GM23338 (cell line): Measurements from ENCODE around the gene NFRKB. TPM values are rescaled to one million over a fixed set of nuclear protein-coding genes. Genes with fewer than 3 reads are reported as not detected.
A peak's percentile ranks its signal among the peaks of the same experiment; 100 is the strongest.

Experiments
- ATAC-seq: fragments of 200-7000 bp; cut with Tn5 transposase; 3 replicates; pipeline ENCODE4 v1.9.1; 2020
- DNase-seq: peaks from one replicate; pipeline ENCODE4 v3.0.0-alpha.2; 2015; ENCODE audit warnings: low spot score
- H2AFZ ChIP-seq: fragments of 200-600 bp; sonication (generic); 2 replicates; pipeline ENCODE4 v1.8.0; 2016; ENCODE audit warnings: antibody characterized with exemption, mild to moderate bottlenecking, moderate library complexity
- H3F3A ChIP-seq: fragments of 200-600 bp; sonication (generic); replicated peaks from 2 replicates; pipeline ENCODE4 v1.8.0; 2017; ENCODE audit warnings: antibody characterized with exemption, mixed run types, low read depth
- H3K27ac ChIP-seq: fragments of 200-600 bp; sonication (generic); 2 replicates; pipeline ENCODE4 v1.6.1; 2016; ENCODE audit warnings: low read depth
- H3K27me3 ChIP-seq: fragments of 200-600 bp; sonication (generic); 2 replicates; pipeline ENCODE4 v1.8.0; 2016; ENCODE audit warnings: mild to moderate bottlenecking, mixed run types, moderate library complexity; ENCODE audit not compliant: insufficient read depth
- H3K36me3 ChIP-seq: fragments of 200-600 bp; sonication (generic); 2 replicates; pipeline ENCODE4 v1.8.0; 2016; ENCODE audit warnings: mild to moderate bottlenecking; ENCODE audit not compliant: insufficient read depth
- H3K4me1 ChIP-seq: fragments of 200-600 bp; sonication (generic); 2 replicates; pipeline ENCODE4 v1.8.0; 2016; ENCODE audit warnings: mild to moderate bottlenecking, moderate library complexity; ENCODE audit not compliant: insufficient read depth
- H3K4me2 ChIP-seq: fragments of 200-600 bp; sonication (generic); 2 replicates; pipeline ENCODE4 v1.7.1; 2017; ENCODE audit warnings: mixed run types
- H3K4me3 ChIP-seq: fragments of 200-600 bp; sonication (generic); 2 replicates; pipeline ENCODE4 v1.6.1; 2016; ENCODE audit warnings: mixed run types
- H3K79me2 ChIP-seq: fragments of 200-600 bp; sonication (generic); replicated peaks from 2 replicates; pipeline ENCODE4 v1.8.0; 2017; ENCODE audit warnings: mild to moderate bottlenecking; ENCODE audit not compliant: insufficient read depth
- H3K9me2 ChIP-seq: fragments of 200-600 bp; sonication (generic); 2 replicates; pipeline ENCODE4 v1.8.0; 2017; ENCODE audit not compliant: insufficient read depth
- H4K20me1 ChIP-seq: fragments of 200-600 bp; sonication (generic); replicated peaks from 2 replicates; pipeline ENCODE4 v1.8.0; 2017; ENCODE audit warnings: mild to moderate bottlenecking; ENCODE audit not compliant: insufficient read depth
- H3K27ac Mint-ChIP-seq: 2 replicates; pipeline ENCODE4 v1.8.0; 2020; ENCODE audit warnings: inconsistent platforms, mild to moderate bottlenecking, moderate library complexity, mixed read lengths
- H3K27me3 Mint-ChIP-seq: 3 replicates; pipeline ENCODE4 v1.8.0; 2022; ENCODE audit warnings: low read depth, mild to moderate bottlenecking, moderate library complexity, mixed read lengths, inconsistent platforms; ENCODE audit not compliant: insufficient read depth, poor library complexity
- H3K36me3 Mint-ChIP-seq: 3 replicates; pipeline ENCODE4 v1.8.0; 2021; ENCODE audit warnings: low read depth, mild to moderate bottlenecking, inconsistent platforms, moderate library complexity, mixed read lengths
- H3K4me1 Mint-ChIP-seq: 3 replicates; pipeline ENCODE4 v1.8.0; 2020; ENCODE audit warnings: mild to moderate bottlenecking, inconsistent platforms, mixed read lengths
- H3K4me3 Mint-ChIP-seq: 3 replicates; pipeline ENCODE4 v1.8.0; 2021; ENCODE audit warnings: moderate library complexity, mild to moderate bottlenecking, inconsistent platforms, mixed read lengths
- H3K9me3 Mint-ChIP-seq: 3 replicates; pipeline ENCODE4 v1.8.0; 2020; ENCODE audit warnings: moderate library complexity, mild to moderate bottlenecking, inconsistent platforms, mixed read lengths
- CREB1 ChIP-seq: fragments of 250-450 bp; sonication (Bioruptor Pico); IDR thresholded peaks from 2 replicates; pipeline ENCODE4 v1.5.0; 2020; ENCODE audit warnings: low read depth, mild to moderate bottlenecking, moderate library complexity
- EZH2 ChIP-seq: fragments of 200-600 bp; sonication (generic); IDR thresholded peaks from one replicate; pipeline ENCODE4 v1.8.0; 2017; ENCODE audit warnings: antibody characterized with exemption, mild to moderate bottlenecking, low read depth; ENCODE audit not compliant: unreplicated experiment
- EZH2phosphoT487 ChIP-seq: fragments of 200-600 bp; sonication (generic); IDR thresholded peaks from one replicate; pipeline ENCODE4 v1.8.1; 2018; ENCODE audit warnings: antibody characterized with exemption; ENCODE audit not compliant: unreplicated experiment
- JUNB ChIP-seq: IDR thresholded peaks from one replicate; pipeline ENCODE4 v1.6.1; 2016; ENCODE audit warnings: antibody characterized with exemption; ENCODE audit not compliant: unreplicated experiment
- STAT1 ChIP-seq: IDR thresholded peaks from one replicate; pipeline ENCODE4 v1.6.1; 2016; ENCODE audit warnings: antibody characterized with exemption; ENCODE audit not compliant: unreplicated experiment
- ZNF114 ChIP-seq: fragments of 250-450 bp; sonication (Bioruptor Pico); IDR thresholded peaks from 2 replicates; pipeline ENCODE4 v1.5.0; 2020; ENCODE audit warnings: mild to moderate bottlenecking, moderate library complexity
- ZNF331 ChIP-seq: fragments of 250-450 bp; sonication (Bioruptor Pico); IDR thresholded peaks from 2 replicates; pipeline ENCODE4 v1.5.0; 2020; ENCODE audit warnings: low read depth, mild to moderate bottlenecking, moderate library complexity
- ZNF462 ChIP-seq: fragments of 250-450 bp; sonication (Bioruptor Pico); IDR thresholded peaks from 2 replicates; pipeline ENCODE4 v1.5.0; 2020; ENCODE audit warnings: mild to moderate bottlenecking, moderate library complexity
- polyA plus RNA-seq: library from polyadenylated mRNA; unstranded; fragments of >200 nt; fragmentation: Nextera tagmentation; extraction: Ambion mirVana; gene quantifications from 2 replicates; pipeline ENCODE4 v1.2.1, GENCODE V29; 2016
- total RNA-seq: library from RNA; depleted of rRNA; stranded (reverse); fragments of >200 nt; shearing (Covaris generic); gene quantifications from 2 replicates; pipeline ENCODE4 v1.2.3, GENCODE V29; 2014

Gene NFRKB
- total and polyA plus RNA-seq, 2 experiments from 2014 or later: 22.4 to 44.9 TPM

DNA sequence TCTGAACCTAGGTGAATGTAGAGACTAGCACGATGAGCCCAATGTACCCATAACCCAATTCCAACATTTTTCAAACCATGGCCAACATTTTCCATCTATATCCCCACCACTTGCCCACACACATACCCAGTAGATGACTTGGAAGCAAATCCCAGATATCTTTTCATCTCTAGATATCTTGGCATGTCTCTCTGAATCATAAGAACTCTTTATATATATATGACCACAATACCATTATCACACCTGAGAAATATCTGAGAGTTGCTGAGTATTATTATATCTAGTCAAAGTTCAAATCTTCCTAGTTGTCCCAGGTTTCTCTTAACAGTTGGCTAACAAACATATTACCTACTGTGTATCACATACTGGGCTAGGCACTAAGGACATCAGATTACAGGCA is 37.9 kb upstream of the NFRKB start:
- ATAC-seq: no peak
- Mint-ChIP-seq H3K4me3 (no peak overlapping the region), H3K4me1 (peaks cover 37% of the 10 kb centered on the region), H3K27me3 (peaks cover 2% of the 10 kb centered on the region), H3K36me3 (peaks cover 39% of the 10 kb centered on the region), H3K9me3 (no peaks in the 10 kb centered on the region), H3K27ac (no peak overlapping the region)
- no peaks in the 10 kb centered on the region for H4K20me1 ChIP-seq
- H3K4me1 ChIP-seq: peaks cover 17% of the 10 kb centered on the region
- no peak overlapping the region for H3K4me3 ChIP-seq
- DNase-seq: no peak
- no peak overlapping the region for H3K27ac ChIP-seq
- peaks cover 10% of the 10 kb centered on the region; the same call in 1 of the 2 replicates for H3K36me3 ChIP-seq
- H3K27me3 ChIP-seq: no peaks in the 10 kb centered on the region
- no peaks in the 10 kb centered on the region for H3F3A ChIP-seq
- no peak for TF ChIP-seq ZNF331
- no peak for TF ChIP-seq CREB1 (CRISPR knock-in tag)
- no peak for TF ChIP-seq EZH2phosphoT487
- no peak for TF ChIP-seq EZH2
- TF ChIP-seq JUNB: no peak
- no peaks in the 10 kb centered on the region for H3K79me2 ChIP-seq
- peaks cover under 1% of the 10 kb centered on the region; the same call in 1 of the 2 replicates for H3K9me2 ChIP-seq
- H3K4me2 ChIP-seq: no peak overlapping the region
- H2AFZ ChIP-seq: no peak overlapping the region

- Histone ChIP-seq H3K27ac (0 out of 2 replicates have a peak overlapping the region, but pooled peaks have one; percentile 4), H2AFZ (no peak overlapping the region), H3K36me3 (peaks cover 10% of the 10 kb centered on the region; the same call in 1 of the 2 replicates), H4K20me1 (no peaks in the 10 kb centered on the region), H3K4me3 (no peak overlapping the region), H3K9me2 (no peaks in the 10 kb centered on the region), H3K79me2 (no peaks in the 10 kb centered on the region), H3F3A (no peaks in the 10 kb centered on the region), H3K4me2 (no peak overlapping the region), H3K4me1 (peaks cover 10% of the 10 kb centered on the region), H3K27me3 (no peaks in the 10 kb centered on the region)
- H3K36me3 Mint-ChIP-seq: peaks cover 42% of the 10 kb centered on the region
- peaks cover 29% of the 10 kb centered on the region for H3K4me1 Mint-ChIP-seq
- 0 out of 2 replicates have a peak overlapping the region, but pooled peaks have one; percentile 1 for H3K27ac Mint-ChIP-seq
- TF ChIP-seq ZNF331 (no peak), ZNF462 (CRISPR knock-in tag) (no peak), ZNF114 (no peak), EZH2phosphoT487 (no peak), STAT1 (no peak)
- no peak for ATAC-seq
- H3K4me3 Mint-ChIP-seq: no peak overlapping the region
- H3K27me3 Mint-ChIP-seq: peaks cover 2% of the 10 kb centered on the region
- no peaks in the 10 kb centered on the region for H3K9me3 Mint-ChIP-seq
- DNase-seq: no peak
These were observed 37.1 kb upstream of the NFRKB start for GRCh38 chr11:129932381-129933067.
